ENCODE measurements around the gene TAS2R14.

Gene TAS2R14

GRCh38 chr12:10904686-10905085 lies 34.4 kb downstream of the TAS2R14 start:
- DNase-seq = no peak

- no peak for DNase-seq
Measured at GRCh38 chr12:10901427-10901826, 37.6 kb downstream of the TAS2R14 start.

- no peak for DNase-seq
Measured at GRCh38 chr12:10900972-10901371, 38.1 kb downstream of the TAS2R14 start.

- no peak for DNase-seq
Measured at GRCh38 chr12:10900530-10900929, 38.5 kb downstream of the TAS2R14 start.

- no peak for DNase-seq
Measured at GRCh38 chr12:10896854-10897253, 42.2 kb downstream of the TAS2R14 start.

GRCh38 chr12:10891937-10892336 lies 47.1 kb downstream of the TAS2R14 start:
- DNase-seq = no peak

GRCh38 chr12:10889226-10889625 lies 49.8 kb downstream of the TAS2R14 start:
- no peak for DNase-seq
